Epithelial cell of esophagus (primary cell): ENCODE measurements around the gene TMEM35B.

Experiments used
- DNase-seq: peaks from one replicate; pipeline ENCODE4 v3.0.0; 2010; ENCODE audit warnings: low read depth
- H3K4me3 ChIP-seq: 2 replicates; pipeline ENCODE4 v1.5.1; 2011; ENCODE audit warnings: mild to moderate bottlenecking, low read length, control low read depth
- TF ChIP-seq, protein P1 (sequence below): IDR thresholded peaks from 2 replicates; pipeline ENCODE4 v1.5.1; 2011; ENCODE audit warnings: low read depth, mild to moderate bottlenecking, low read length, control low read depth, inconsistent platforms; ENCODE audit not compliant: insufficient read depth; ENCODE audit errors: missing control alignments

Gene TMEM35B

DNA sequence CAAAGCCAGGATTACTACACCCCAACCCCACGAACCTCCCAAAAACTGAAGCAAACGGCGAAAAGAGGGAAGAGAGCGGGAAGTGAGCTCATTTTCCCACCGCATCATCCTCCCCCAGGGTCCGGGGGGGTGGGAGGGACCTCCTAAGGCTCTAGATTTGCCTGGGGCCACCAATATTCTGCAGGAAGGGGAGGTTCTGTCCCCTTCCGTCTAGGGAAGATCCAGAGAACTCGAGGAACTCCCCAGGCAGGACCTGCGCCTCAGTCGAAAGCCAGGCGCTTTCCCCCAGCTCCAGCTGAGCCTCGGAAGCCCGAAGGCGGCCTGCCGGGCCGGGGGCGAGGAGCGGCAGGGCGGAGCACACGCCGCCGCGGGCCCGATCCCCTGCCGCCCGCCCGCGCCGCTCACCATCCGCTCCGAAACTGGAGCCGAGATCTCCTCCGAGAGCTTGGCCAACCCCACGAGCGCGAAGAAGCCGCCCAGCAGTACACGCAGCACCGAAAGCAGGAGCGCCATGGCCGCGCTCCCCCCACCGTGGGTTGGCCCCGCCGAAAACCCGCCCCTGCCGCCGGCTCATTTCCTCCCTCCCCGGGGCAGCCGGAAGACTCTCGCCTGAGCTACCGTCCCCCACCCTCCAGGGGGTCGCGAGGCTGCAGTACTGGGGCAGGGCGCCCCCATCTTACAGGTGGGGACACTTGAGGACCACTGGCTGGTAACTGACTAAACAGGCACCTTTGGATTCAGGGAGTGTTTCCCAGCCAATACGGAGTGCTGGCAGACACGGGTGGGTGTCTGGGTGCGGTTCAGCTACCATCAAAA lies at the start of gene TMEM35B:
TMEM35B (minus strand) TSS at position 555 of the 816 bp plus-strand sequence; CDS start at position 513, 42 bp downstream.
- peak; percentile 48 for DNase-seq
- TF ChIP-seq, protein P1, sequence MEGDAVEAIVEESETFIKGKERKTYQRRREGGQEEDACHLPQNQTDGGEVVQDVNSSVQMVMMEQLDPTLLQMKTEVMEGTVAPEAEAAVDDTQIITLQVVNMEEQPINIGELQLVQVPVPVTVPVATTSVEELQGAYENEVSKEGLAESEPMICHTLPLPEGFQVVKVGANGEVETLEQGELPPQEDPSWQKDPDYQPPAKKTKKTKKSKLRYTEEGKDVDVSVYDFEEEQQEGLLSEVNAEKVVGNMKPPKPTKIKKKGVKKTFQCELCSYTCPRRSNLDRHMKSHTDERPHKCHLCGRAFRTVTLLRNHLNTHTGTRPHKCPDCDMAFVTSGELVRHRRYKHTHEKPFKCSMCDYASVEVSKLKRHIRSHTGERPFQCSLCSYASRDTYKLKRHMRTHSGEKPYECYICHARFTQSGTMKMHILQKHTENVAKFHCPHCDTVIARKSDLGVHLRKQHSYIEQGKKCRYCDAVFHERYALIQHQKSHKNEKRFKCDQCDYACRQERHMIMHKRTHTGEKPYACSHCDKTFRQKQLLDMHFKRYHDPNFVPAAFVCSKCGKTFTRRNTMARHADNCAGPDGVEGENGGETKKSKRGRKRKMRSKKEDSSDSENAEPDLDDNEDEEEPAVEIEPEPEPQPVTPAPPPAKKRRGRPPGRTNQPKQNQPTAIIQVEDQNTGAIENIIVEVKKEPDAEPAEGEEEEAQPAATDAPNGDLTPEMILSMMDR = peak; percentile 8
- H3K4me3 ChIP-seq = peak within 1 kb of the TSS; percentile 67

DNA sequence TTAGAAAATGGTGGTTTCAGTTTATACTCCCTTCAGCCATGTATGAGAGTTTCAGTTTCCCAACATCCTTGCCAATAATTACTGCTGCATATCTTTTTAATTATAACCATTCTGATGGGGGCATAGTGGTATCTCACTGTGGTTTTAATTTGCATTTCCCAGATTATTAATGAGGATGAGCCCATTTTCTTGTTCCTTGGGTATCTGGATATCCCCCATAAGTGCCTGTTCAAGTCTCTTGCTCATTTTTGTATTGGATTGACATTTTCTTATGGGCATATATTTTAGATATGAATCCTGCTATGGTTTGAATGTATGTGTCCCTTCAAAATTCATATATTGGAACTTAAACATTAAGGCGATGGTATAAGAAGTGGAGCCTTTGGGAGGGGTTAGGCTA lies 48.2 kb upstream of the TMEM35B start:
- TF ChIP-seq, protein P1 = no peak
- no peak overlapping the region for H3K4me3 ChIP-seq
- no peak for DNase-seq

DNA sequence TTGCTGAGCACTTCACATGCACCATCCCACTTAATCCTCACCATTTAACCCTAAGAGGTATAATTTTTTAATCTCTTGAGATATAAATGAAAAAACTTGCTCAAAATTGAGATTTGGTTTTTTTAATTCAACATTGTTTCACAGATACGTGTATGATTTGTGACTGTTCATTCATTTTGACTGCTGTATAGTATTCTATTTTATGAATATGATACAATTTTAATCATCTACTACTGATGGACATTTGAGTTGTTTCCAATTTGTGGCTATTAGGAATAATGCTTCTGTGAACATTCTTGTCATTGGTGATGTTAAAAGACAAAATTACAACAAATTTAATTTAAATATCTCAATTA lies 47.2 kb upstream of the TMEM35B start:
- DNase-seq = no peak
- TF ChIP-seq, protein P1 = no peak
- peak overlapping the region; percentile 53 for H3K4me3 ChIP-seq

DNA sequence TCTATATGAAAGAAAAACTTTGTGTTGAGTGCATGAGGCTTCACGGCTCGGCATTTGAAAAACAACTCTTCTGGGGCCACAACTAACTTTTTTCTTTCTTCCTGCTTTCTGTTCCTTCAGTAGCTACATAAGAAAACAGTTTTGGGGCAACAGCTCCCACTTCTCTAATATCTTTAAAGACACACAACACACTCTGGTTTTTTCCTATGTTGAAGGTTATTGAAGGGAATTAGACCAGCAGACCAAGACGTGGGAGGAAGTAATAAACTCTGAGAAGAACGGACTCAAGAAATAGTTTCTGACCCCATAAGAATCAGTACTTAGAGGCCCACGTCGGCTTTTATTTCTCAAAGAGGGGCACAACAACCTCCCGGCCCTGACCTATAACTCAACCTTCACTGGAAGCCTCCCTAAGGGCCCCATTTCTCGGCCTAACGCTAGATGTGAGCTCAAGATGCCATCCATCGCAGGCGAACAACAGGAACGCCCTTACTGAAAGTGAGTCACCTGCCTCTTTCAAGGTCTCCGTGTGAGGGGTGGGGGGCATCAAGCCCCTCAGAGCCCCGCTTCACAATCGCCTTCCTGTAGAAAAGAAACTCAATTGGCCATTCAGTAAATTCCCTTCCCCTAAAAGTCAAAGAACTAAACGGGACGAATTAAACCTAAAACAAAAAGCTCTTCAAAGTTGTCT lies 45.8 kb upstream of the TMEM35B start:
- peak; percentile 62 for DNase-seq
- H3K4me3 ChIP-seq = peak overlapping the region; percentile 53
- TF ChIP-seq, protein P1 = no peak

DNA sequence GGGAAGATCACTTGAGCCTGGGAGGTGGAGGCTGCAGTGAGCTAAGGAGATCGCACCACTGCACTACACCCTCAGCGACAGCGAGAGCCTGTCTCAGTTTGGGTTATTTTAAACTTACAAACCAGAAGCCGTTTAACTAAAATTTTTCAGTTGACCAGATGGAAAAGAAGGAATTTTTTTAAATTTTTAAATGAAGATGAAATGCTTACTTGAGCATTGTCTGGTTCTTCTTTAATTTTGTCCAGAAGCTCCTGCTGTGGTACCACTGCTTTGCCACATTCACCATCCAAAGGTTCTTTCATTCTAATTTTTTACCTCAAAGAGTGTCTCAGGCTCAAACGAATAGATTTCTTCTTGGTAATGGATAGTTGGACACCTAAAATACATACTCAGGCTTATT lies 45.2 kb upstream of the TMEM35B start:
- TF ChIP-seq, protein P1 = no peak
- no peak for DNase-seq
- peak overlapping the region; percentile 53 for H3K4me3 ChIP-seq

DNA sequence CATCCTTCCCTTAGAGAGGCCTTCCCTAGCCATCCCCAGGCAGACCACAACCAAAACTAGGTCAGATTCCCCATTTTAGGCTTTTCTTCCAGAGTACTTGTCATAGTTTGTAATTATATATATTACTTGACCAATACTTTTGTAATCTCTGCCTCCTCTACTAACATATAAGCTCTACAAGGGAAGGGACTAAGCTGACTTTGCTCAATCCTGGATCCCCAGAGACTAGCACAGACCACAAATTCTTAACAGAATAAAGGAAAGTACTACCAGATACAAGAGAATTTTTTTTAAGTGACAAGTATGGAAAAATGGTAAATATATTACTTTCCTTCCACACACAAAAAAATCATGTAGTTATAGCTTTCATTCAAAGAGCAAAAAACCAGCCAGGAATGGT lies 44.6 kb upstream of the TMEM35B start:
- H3K4me3 ChIP-seq = peak overlapping the region; percentile 53
- TF ChIP-seq, protein P1 = no peak
- no peak for DNase-seq
